HepG2 (cell line): Measurements from ENCODE around the gene TM4SF1. TPM values are rescaled to one million over a fixed set of nuclear protein-coding genes. Genes with fewer than 3 reads are reported as not detected.

Experiments
- ATAC-seq: fragments of 200-7000 bp; cut with Tn5 transposase; 3 replicates; pipeline ENCODE4 v1.9.1; 2020; ENCODE audit warnings: mild to moderate bottlenecking, moderate library complexity
- BruUV-seq: library from RNA; stranded (reverse); fragments of 400-500 nt; replicated peaks from 2 replicates; lab custom pipeline; 2021; lab: Mats Ljungman, UMichigan
- CTCF ChIA-PET: fragments of 300-600 bp; formaldehyde crosslinking; extraction: SDS; loops from one replicate; lab custom pipeline; 2021; ENCODE audit warnings: low total read pairs, inconsistent platforms, low intra/inter-chr PET ratio; lab: Yijun Ruan, JAX
- POLR2A ChIA-PET: fragments of 350-600 bp; sonication (Branson Sonifier 250); formaldehyde crosslinking; loops from one replicate; lab custom pipeline; 2020; ENCODE audit warnings: antibody characterized with exemption, inconsistent platforms; lab: Yijun Ruan, JAX
- DNase-seq: peaks from one replicate; pipeline ENCODE4 v3.0.0-alpha.2; 2015; ENCODE audit warnings: low spot score
- FAIRE-seq: peaks from 3 replicates; lab custom pipeline; 2011; peaks lifted over from hg19 to GRCh38; lab: Jason Lieb, UNC
- H2AFZ ChIP-seq: one replicate; pipeline ENCODE4 v1.6.1; 2011; ENCODE audit warnings: low read length, inconsistent platforms
- H3K27ac ChIP-seq: fragments of 300-600 bp; 3 replicates; pipeline ENCODE4 v1.8.0; 2011; ENCODE audit warnings: mixed run types, mild to moderate bottlenecking, mixed read lengths, low read length, inconsistent platforms; ENCODE audit not compliant: insufficient read depth; ENCODE audit errors: extremely low read length
- H3K27me3 ChIP-seq, 2 experiments: fragments of 200-600 bp in 1 of 2; 2 replicates in 1 of 2; 3 replicates in 1 of 2; pipeline versions ENCODE4 v1.6.0 to v1.8.0; 2011; ENCODE audit warnings: low read length in 2 of 2, mild to moderate bottlenecking in 2 of 2, moderate library complexity in 2 of 2, inconsistent platforms in 1 of 2; ENCODE audit not compliant: insufficient read depth in 2 of 2, control insufficient read depth in 1 of 2
- H3K36me3 ChIP-seq, 2 experiments: fragments of 200-600 bp in 1 of 2; replicated peaks in 1 of 2; 2 replicates in 1 of 2; 3 replicates in 1 of 2; pipeline versions ENCODE4 v1.5.1 to v1.8.0; 2011; ENCODE audit warnings: low read length in 2 of 2, inconsistent platforms in 1 of 2; ENCODE audit not compliant: insufficient read depth in 2 of 2, control insufficient read depth in 1 of 2
- H3K4me1 ChIP-seq: 2 replicates; pipeline ENCODE4 v1.5.1; 2012; ENCODE audit warnings: low read length, inconsistent platforms; ENCODE audit not compliant: insufficient read depth
- H3K4me2 ChIP-seq: 2 replicates; pipeline ENCODE4 v1.6.0; 2011; ENCODE audit warnings: low read depth, low read length, inconsistent platforms
- H3K4me3 ChIP-seq, 3 experiments: fragments of 200-600 bp in 1 of 3; sonication (generic), shearing (Covaris generic) in 1 of 3; replicated peaks in 1 of 3; 2 replicates each; pipeline ENCODE4 v1.5.1; 2011 to 2016; ENCODE audit warnings: low read length in 3 of 3, inconsistent platforms in 2 of 3, low read depth in 2 of 3, mild to moderate bottlenecking in 2 of 3, control low read depth in 1 of 3, mixed read lengths in 1 of 3; ENCODE audit not compliant: insufficient read depth in 1 of 3
- H3K79me2 ChIP-seq: one replicate; pipeline ENCODE4 v1.6.1; 2011; ENCODE audit warnings: low read length, inconsistent platforms; ENCODE audit not compliant: insufficient read depth
- H3K9ac ChIP-seq: 2 replicates; pipeline ENCODE4 v1.6.0; 2011; ENCODE audit warnings: mild to moderate bottlenecking, low read depth, low read length, inconsistent platforms; ENCODE audit not compliant: insufficient read depth
- H3K9me3 ChIP-seq: 2 replicates; pipeline ENCODE4 v1.5.1; 2012; ENCODE audit warnings: mild to moderate bottlenecking, low read length
- H4K20me1 ChIP-seq: 2 replicates; pipeline ENCODE4 v1.6.0; 2011; ENCODE audit warnings: inconsistent platforms, mild to moderate bottlenecking, low read length, moderate library complexity; ENCODE audit not compliant: insufficient read depth
- ARID2 ChIP-seq: sonication (generic); formaldehyde crosslinking; IDR thresholded peaks from 2 replicates; pipeline ENCODE4 v1.8.1; 2022; ENCODE audit warnings: mild to moderate bottlenecking, missing genetic modification reagents, borderline replicate concordance
- ASH2L ChIP-seq: fragments of 300-600, 200-600 bp; sonication (generic); IDR thresholded peaks from 2 replicates; pipeline ENCODE4 v1.7.0; 2017; ENCODE audit warnings: low read depth, mild to moderate bottlenecking, moderate library complexity, mixed read lengths, low read length; ENCODE audit not compliant: insufficient read length
- CHD4 ChIP-seq: fragments of 200-600 bp; sonication (generic); IDR thresholded peaks from 2 replicates; pipeline ENCODE4 v1.7.0; 2017; ENCODE audit warnings: mild to moderate bottlenecking, low read length, borderline replicate concordance
- DNMT3B ChIP-seq: conservative IDR thresholded peaks from 2 replicates; pipeline ENCODE4 v1.6.1; 2016; ENCODE audit warnings: missing biosample characterization, control low read depth
- EHMT2 ChIP-seq: fragments of 200-600 bp; sonication (generic); IDR thresholded peaks from 2 replicates; pipeline ENCODE4 v1.7.0; 2017; ENCODE audit warnings: antibody characterized with exemption, low read depth, low read length, borderline replicate concordance
- EP300 ChIP-seq, 3 experiments: sonication (generic) in 1 of 3; formaldehyde crosslinking in 1 of 3; IDR thresholded peaks; 2 replicates each; pipeline versions ENCODE4 v1.5.1 to v1.6.1; 2011 to 2020; ENCODE audit warnings: low read depth in 2 of 3, low read length in 2 of 3, borderline replicate concordance in 1 of 3, improper control_type of control experiment in 1 of 3, mild to moderate bottlenecking in 1 of 3, missing genetic modification reagents in 1 of 3, moderate library complexity in 1 of 3
- NCOR1 ChIP-seq: fragments of 200-600 bp; sonication (generic); IDR thresholded peaks from 2 replicates; pipeline ENCODE4 v1.7.0; 2017; ENCODE audit warnings: antibody characterized with exemption, low read length, borderline replicate concordance
- NFIB ChIP-seq: sonication (generic); formaldehyde crosslinking; IDR thresholded peaks from 2 replicates; pipeline ENCODE4 v1.9.0; 2021; ENCODE audit warnings: missing genetic modification reagents, mild to moderate bottlenecking, borderline replicate concordance
- PAX8 ChIP-seq: sonication (generic); formaldehyde crosslinking; IDR thresholded peaks from 2 replicates; pipeline ENCODE4 v1.8.0; 2022; ENCODE audit warnings: mild to moderate bottlenecking, missing genetic modification reagents, borderline replicate concordance
- SIN3B ChIP-seq: fragments of 150-350 bp; IDR thresholded peaks from 2 replicates; pipeline ENCODE4 v1.6.1; 2014; ENCODE audit warnings: low read length
- WIZ ChIP-seq: sonication (generic); formaldehyde crosslinking; IDR thresholded peaks from 2 replicates; pipeline ENCODE4 v1.5.1; 2020; ENCODE audit warnings: mild to moderate bottlenecking, missing genetic modification reagents
- ZBTB7B ChIP-seq: sonication (generic); formaldehyde crosslinking; IDR thresholded peaks from 2 replicates; pipeline ENCODE4 v1.4.0; 2020; ENCODE audit warnings: missing genetic modification reagents
- ZKSCAN1 ChIP-seq: fragments of 150-350 bp; IDR thresholded peaks from 2 replicates; pipeline ENCODE4 v1.6.1; 2014; ENCODE audit warnings: low read length
- ZMYM4 ChIP-seq: sonication (generic); formaldehyde crosslinking; IDR thresholded peaks from 2 replicates; pipeline ENCODE4 v1.8.1; 2023; ENCODE audit warnings: mild to moderate bottlenecking, missing genetic modification reagents
- ZNF292 ChIP-seq: sonication (generic); formaldehyde crosslinking; IDR thresholded peaks from 2 replicates; pipeline ENCODE4 v1.8.1; 2022; ENCODE audit warnings: mild to moderate bottlenecking, low read depth, missing genetic modification reagents, borderline replicate concordance
- ZNF772 ChIP-seq: sonication (generic); formaldehyde crosslinking; IDR thresholded peaks from 2 replicates; pipeline ENCODE4 v1.5.0; 2020; ENCODE audit warnings: mild to moderate bottlenecking, missing genetic modification reagents
- WGBS: methylation state at CpG from one replicate; pipeline ENCODE4 v1.1.6; 2017; ENCODE audit warnings: low lambda C conversion rate; 5-methylcytosine and 5-hydroxymethylcytosine counted together
- in situ Hi-C: cut with HindIII; loops from 2 replicates; pipeline ENCODE4 v1.10.0; 2017; ENCODE audit warnings: low pct_unique_long_range_greater_than_20kb; ENCODE audit not compliant: extremely low pct_ligation_motif_present
- intact Hi-C: fragments of 100-400 bp; cut with micrococcal nuclease; formaldehyde crosslinking; loops from one replicate; pipeline ENCODE4 v1.10.0; 2022; ENCODE audit not compliant: unreplicated experiment
- polyA plus RNA-seq, 8 experiments: library from polyadenylated mRNA; depleted of rRNA in 3 of 8; stranded (reverse) in 7 of 8; unstranded in 1 of 8; fragments of >200 nt; fragmentation: Illumina TruSeq in 4 of 8; extraction: Trizol in 4 of 8; gene quantifications; 2 replicates each; pipeline versions ENCODE4 v1.2.1 to v1.2.3, GENCODE V29; 2011 to 2016; ENCODE audit warnings: low read depth in 4 of 8, missing spikeins in 1 of 8, mixed read lengths in 1 of 8; ENCODE audit not compliant: insufficient read depth in 1 of 8
- total RNA-seq, 5 experiments: library from RNA; depleted of rRNA; stranded (reverse); fragments of >200 nt; fragmentation: Illumina TruSeq; extraction: Trizol; gene quantifications; 2 replicates each; pipeline ENCODE4 v1.2.3, GENCODE V29; 2016; ENCODE audit warnings: low read depth in 1 of 5
- TF ChIP-seq, protein P1 (sequence below): IDR thresholded peaks from 2 replicates; pipeline ENCODE4 v1.6.1; 2016; ENCODE audit warnings: mild to moderate bottlenecking
- TF ChIP-seq, protein P2 (sequence below): IDR thresholded peaks from 2 replicates; pipeline ENCODE4 v1.6.1; 2016; ENCODE audit warnings: missing genetic modification reagents, missing compliant biosample characterization
- TF ChIP-seq, protein P3 (sequence below), 2 experiments: sonication (generic) in 1 of 2; formaldehyde crosslinking in 1 of 2; IDR thresholded peaks; 2 replicates each; pipeline versions ENCODE4 v1.5.1 to v1.6.1; 2011 to 2020; ENCODE audit warnings: borderline replicate concordance in 1 of 2, low read depth in 1 of 2, low read length in 1 of 2, mild to moderate bottlenecking in 1 of 2, missing genetic modification reagents in 1 of 2, moderate library complexity in 1 of 2

The TM4SF1 gene
- total and polyA plus RNA-seq, 2 of the 13 experiments (the other 11 are each of a cell fraction or from before 2014, with no cell fraction given), result 431 to 1,359 TPM

DNA sequence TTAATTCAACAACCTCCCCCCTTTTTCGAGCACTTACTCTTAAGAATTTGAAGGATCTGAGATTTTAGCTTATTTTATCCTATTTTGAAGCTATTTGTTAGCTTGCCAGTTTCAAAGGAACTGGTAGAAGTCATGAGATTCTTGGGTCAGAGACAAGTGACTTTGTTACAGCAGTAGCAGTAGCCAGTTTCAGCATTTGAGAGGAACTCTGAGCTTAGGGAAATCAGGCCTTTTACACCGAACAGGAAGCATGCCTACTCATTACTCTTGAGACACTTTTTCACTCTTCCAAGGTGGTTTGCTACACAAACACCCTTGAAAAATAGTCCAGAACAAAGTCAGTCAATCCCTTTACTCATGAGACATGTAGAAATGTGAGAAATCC is 24.5 kb upstream of the TM4SF1 start:
- Histone ChIP-seq H3K36me3 (no peaks in the 10 kb centered on the region), H3K27me3 (no peaks in the 10 kb centered on the region), H3K4me3 (peak overlapping the region in 2 of 3 experiments; percentile 4 to 36; a peak in 1 of 6 replicates), H3K9me3 (no peaks in the 10 kb centered on the region), H3K27ac (peak overlapping the region; percentile 94), H3K79me2 (no peaks in the 10 kb centered on the region), H3K9ac (peak overlapping the region; percentile 72), H2AFZ (no peak overlapping the region), H3K4me1 (peaks cover 78% of the 10 kb centered on the region), H3K4me2 (peak overlapping the region; percentile 71), H4K20me1 (no peaks in the 10 kb centered on the region)
- CTCF ChIA-PET, result no interaction called here
- FAIRE-seq, result no peak
- ATAC-seq, result peak; percentile 58
- DNase-seq, result peak; percentile 65
- in situ Hi-C loops, result no loop called here
- TSS peak; percentile 94 for BruUV-seq
- intact Hi-C loops, result loop anchor here (1.0 kb wide), 1 partner anchor 9 kb away; no protein-coding TSS in a partner anchor
- POLR2A ChIA-PET, result interaction anchor here (0.8 to 3.1 kb wide), 18 partner anchors 9 to 411 kb away, joined by 3 to 73 read pairs (median 4); partner anchors contain the start of genes GYG1, HPS3, TM4SF1 and TM4SF4
- WGBS, result 0% methylated on average over 2 of the region's 2 CpGs
- TF ChIP-seq SIN3B (no peak), ZKSCAN1 (0 out of 2 replicates have a peak, but pooled peaks have one; percentile 8), ZNF772 (CRISPR knock-in tag) (no peak), ASH2L (peak; percentile 22), ARID2 (0 out of 2 replicates have a peak, but pooled peaks have one; percentile 10), NCOR1 (peak; percentile 28), DNMT3B (CRISPR knock-in tag) (0 out of 2 replicates have a peak, but pooled peaks have one; percentile 2), ZBTB7B (CRISPR knock-in tag) (0 out of 2 replicates have a peak, but pooled peaks have one; percentile 21), CHD4 (peak; percentile 70; the same call in 1 of the 2 replicates), EHMT2 (peak; percentile 21; the same call in 1 of the 2 replicates), WIZ (CRISPR knock-in tag) (0 out of 2 replicates have a peak, but pooled peaks have one; percentile 1), PAX8 (CRISPR knock-in tag) (no peak), ZMYM4 (0 out of 2 replicates have a peak, but pooled peaks have one; percentile 5), EP300 (IDR thresholded peaks at IDR 0.05; ENCODE audit: low read depth in 2 of 2, low read length in 2 of 2) (no peak), EP300 (CRISPR knock-in tag; IDR thresholded peaks at IDR 0.05; ENCODE audit: borderline replicate concordance) (no peak), ZNF292 (peak; percentile 47; the same call in 1 of the 2 replicates), NFIB (CRISPR knock-in tag) (no peak)
- TF ChIP-seq, protein P1, sequence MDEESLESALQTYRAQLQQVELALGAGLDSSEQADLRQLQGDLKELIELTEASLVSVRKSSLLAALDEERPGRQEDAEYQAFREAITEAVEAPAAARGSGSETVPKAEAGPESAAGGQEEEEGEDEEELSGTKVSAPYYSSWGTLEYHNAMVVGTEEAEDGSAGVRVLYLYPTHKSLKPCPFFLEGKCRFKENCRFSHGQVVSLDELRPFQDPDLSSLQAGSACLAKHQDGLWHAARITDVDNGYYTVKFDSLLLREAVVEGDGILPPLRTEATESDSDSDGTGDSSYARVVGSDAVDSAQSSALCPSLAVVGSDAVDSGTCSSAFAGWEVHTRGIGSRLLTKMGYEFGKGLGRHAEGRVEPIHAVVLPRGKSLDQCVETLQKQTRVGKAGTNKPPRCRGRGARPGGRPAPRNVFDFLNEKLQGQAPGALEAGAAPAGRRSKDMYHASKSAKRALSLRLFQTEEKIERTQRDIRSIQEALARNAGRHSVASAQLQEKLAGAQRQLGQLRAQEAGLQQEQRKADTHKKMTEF (CRISPR knock-in tag), result peak; percentile 12; the same call in 1 of the 2 replicates
- TF ChIP-seq, protein P2, sequence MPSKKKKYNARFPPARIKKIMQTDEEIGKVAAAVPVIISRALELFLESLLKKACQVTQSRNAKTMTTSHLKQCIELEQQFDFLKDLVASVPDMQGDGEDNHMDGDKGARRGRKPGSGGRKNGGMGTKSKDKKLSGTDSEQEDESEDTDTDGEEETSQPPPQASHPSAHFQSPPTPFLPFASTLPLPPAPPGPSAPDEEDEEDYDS (CRISPR knock-in tag), result no peak
- TF ChIP-seq, protein P3, sequence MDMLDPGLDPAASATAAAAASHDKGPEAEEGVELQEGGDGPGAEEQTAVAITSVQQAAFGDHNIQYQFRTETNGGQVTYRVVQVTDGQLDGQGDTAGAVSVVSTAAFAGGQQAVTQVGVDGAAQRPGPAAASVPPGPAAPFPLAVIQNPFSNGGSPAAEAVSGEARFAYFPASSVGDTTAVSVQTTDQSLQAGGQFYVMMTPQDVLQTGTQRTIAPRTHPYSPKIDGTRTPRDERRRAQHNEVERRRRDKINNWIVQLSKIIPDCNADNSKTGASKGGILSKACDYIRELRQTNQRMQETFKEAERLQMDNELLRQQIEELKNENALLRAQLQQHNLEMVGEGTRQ (IDR thresholded peaks at IDR 0.05; ENCODE audit: low read depth, low read length), result no peak
- TF ChIP-seq, protein P3 (CRISPR knock-in tag; IDR thresholded peaks at IDR 0.05; ENCODE audit: borderline replicate concordance), result no peak
